VCaP (cell line): ENCODE data around the gene MSH3.

Experiments
- H3K27ac ChIP-seq: fragments of 450-650 bp; 2 replicates; pipeline ENCODE4 v1.5.1; 2017
- CTCF ChIP-seq: fragments of 450-650 bp; conservative IDR thresholded peaks from 2 replicates; pipeline ENCODE4 v1.5.1; 2017; ENCODE audit warnings: mild to moderate bottlenecking, moderate library complexity

Gene MSH3

GRCh38 chr5:80705801-80706200, 51.3 kb downstream of the MSH3 start:
- TF ChIP-seq CTCF = no peak
- no peak overlapping the region for H3K27ac ChIP-seq

- no peak for TF ChIP-seq CTCF
- H3K27ac ChIP-seq = no peak overlapping the region
Observed at GRCh38 chr5:80706835-80707447, 52.5 kb downstream of the MSH3 start.

GRCh38 chr5:80707645-80708044, 53.2 kb downstream of the MSH3 start:
- TF ChIP-seq CTCF = no peak
- no peak overlapping the region for H3K27ac ChIP-seq

- no peak for TF ChIP-seq CTCF
- H3K27ac ChIP-seq = no peak overlapping the region
Observed at GRCh38 chr5:80711216-80711615, 56.8 kb downstream of the MSH3 start.

- H3K27ac ChIP-seq = no peak overlapping the region
- peak; percentile 71 for TF ChIP-seq CTCF
Observed at GRCh38 chr5:80711938-80712337, 57.5 kb downstream of the MSH3 start.

- no peak overlapping the region for H3K27ac ChIP-seq
- TF ChIP-seq CTCF = no peak
Observed at GRCh38 chr5:80712919-80713318, 58.5 kb downstream of the MSH3 start.

- H3K27ac ChIP-seq = no peak overlapping the region
- TF ChIP-seq CTCF = no peak
Observed at GRCh38 chr5:80713631-80714030, 59.2 kb downstream of the MSH3 start.
